ENCODE results near the gene FBN1.

Gene FBN1

GRCh38 chr15:48578965-48579364 lies 66.5 kb downstream of the FBN1 start:
- no peak for DNase-seq

GRCh38 chr15:48577469-48577868 lies 68.0 kb downstream of the FBN1 start:
- no peak for DNase-seq

- no peak for DNase-seq
Observed at GRCh38 chr15:48574187-48574586, 71.3 kb downstream of the FBN1 start.

- no peak for DNase-seq
Observed at GRCh38 chr15:48573780-48574179, 71.7 kb downstream of the FBN1 start.

GRCh38 chr15:48572823-48573222 lies 72.7 kb downstream of the FBN1 start:
- no peak for DNase-seq

GRCh38 chr15:48571510-48571909 lies 74.0 kb downstream of the FBN1 start:
- no peak for DNase-seq

- no peak for DNase-seq
Observed at GRCh38 chr15:48570822-48571221, 74.7 kb downstream of the FBN1 start.

- no peak for DNase-seq
Observed at GRCh38 chr15:48569591-48570302, 75.8 kb downstream of the FBN1 start.

- DNase-seq = no peak
Observed at GRCh38 chr15:48566668-48567067, 78.8 kb downstream of the FBN1 start.

GRCh38 chr15:48565560-48566482 lies 79.7 kb downstream of the FBN1 start:
- DNase-seq = no peak

GRCh38 chr15:48564690-48565089 lies 80.8 kb downstream of the FBN1 start:
- no peak for DNase-seq

- DNase-seq = no peak
Observed at GRCh38 chr15:48563934-48564333, 81.6 kb downstream of the FBN1 start.

GRCh38 chr15:48560321-48561051 lies 85.0 kb downstream of the FBN1 start:
- DNase-seq = no peak

- DNase-seq = no peak
Observed at GRCh38 chr15:48559285-48559684, 86.2 kb downstream of the FBN1 start.

- DNase-seq = no peak
Observed at GRCh38 chr15:48558226-48558625, 87.3 kb downstream of the FBN1 start.

GRCh38 chr15:48557335-48557734 lies 88.2 kb downstream of the FBN1 start:
- DNase-seq = no peak

GRCh38 chr15:48556159-48556897 lies 89.2 kb downstream of the FBN1 start:
- no peak for DNase-seq

- DNase-seq = no peak
Observed at GRCh38 chr15:48555241-48555881, 90.1 kb downstream of the FBN1 start.

GRCh38 chr15:48554112-48554511 lies 91.4 kb downstream of the FBN1 start:
- DNase-seq = no peak

- no peak for DNase-seq
Observed at GRCh38 chr15:48553559-48553958, 92.0 kb downstream of the FBN1 start.

GRCh38 chr15:48550822-48551525 lies 94.5 kb downstream of the FBN1 start:
- no peak for DNase-seq

GRCh38 chr15:48548455-48548854 lies 97.1 kb downstream of the FBN1 start:
- DNase-seq = no peak

Measured in NCI-H1048 (cell line).